ENCODE data around the gene C5.

GRCh38 chr9:121069396-121069795, 19.3 kb upstream of the C5 start:
- TF ChIP-seq CTCF (conservative IDR thresholded peaks at IDR 0.05) (no peak), ZFX (IDR thresholded peaks at IDR 0.05) (no peak)
